Parathyroid adenoma (tissue), 2 donors: ENCODE data around the gene PLEK.

Source experiments
- H2AFZ ChIP-seq: fragments of 300-600 bp; sonication (generic); one replicate; pipeline ENCODE4 v1.7.0; 2017; ENCODE audit warnings: antibody characterized with exemption, mild to moderate bottlenecking
- H3K27ac ChIP-seq: fragments of 300-600 bp; sonication (generic); one replicate; pipeline ENCODE4 v1.7.0; 2017
- H3K27me3 ChIP-seq: fragments of 300-600 bp; sonication (generic); one replicate; pipeline ENCODE4 v1.7.0; 2017; ENCODE audit warnings: low read length; ENCODE audit not compliant: control insufficient read depth, insufficient read depth
- H3K36me3 ChIP-seq: fragments of 300-600 bp; sonication (generic); one replicate; pipeline ENCODE4 v1.7.0; 2017; ENCODE audit warnings: low read length; ENCODE audit not compliant: control insufficient read depth, insufficient read depth
- H3K4me1 ChIP-seq: fragments of 300-600 bp; sonication (generic); one replicate; pipeline ENCODE4 v1.7.0; 2017; ENCODE audit warnings: control low read depth
- H3K4me2 ChIP-seq: fragments of 300-600 bp; sonication (generic); one replicate; pipeline ENCODE4 v1.7.0; 2017; ENCODE audit warnings: low read length
- H3K4me3 ChIP-seq: fragments of 300-600 bp; sonication (generic); one replicate; pipeline ENCODE4 v1.7.0; 2017; ENCODE audit warnings: low read depth, low read length
- H3K79me2 ChIP-seq: fragments of 300-600 bp; sonication (generic); one replicate; pipeline ENCODE4 v1.7.0; 2017; ENCODE audit warnings: control low read depth
- H3K9ac ChIP-seq: fragments of 300-600 bp; sonication (generic); one replicate; pipeline ENCODE4 v1.7.0; 2017; ENCODE audit warnings: mild to moderate bottlenecking
- H3K9me3 ChIP-seq: fragments of 300-600 bp; sonication (generic); one replicate; pipeline ENCODE4 v1.7.0; 2017; ENCODE audit warnings: low read length; ENCODE audit not compliant: control insufficient read depth
- TF ChIP-seq, protein P1 (sequence below): fragments of 300-600 bp; sonication (generic); IDR thresholded peaks from one replicate; pipeline ENCODE4 v1.7.0; 2017; ENCODE audit warnings: antibody characterized with exemption, mild to moderate bottlenecking
- donor health status: primary hyperparathyroidism.

The PLEK gene, protein sequence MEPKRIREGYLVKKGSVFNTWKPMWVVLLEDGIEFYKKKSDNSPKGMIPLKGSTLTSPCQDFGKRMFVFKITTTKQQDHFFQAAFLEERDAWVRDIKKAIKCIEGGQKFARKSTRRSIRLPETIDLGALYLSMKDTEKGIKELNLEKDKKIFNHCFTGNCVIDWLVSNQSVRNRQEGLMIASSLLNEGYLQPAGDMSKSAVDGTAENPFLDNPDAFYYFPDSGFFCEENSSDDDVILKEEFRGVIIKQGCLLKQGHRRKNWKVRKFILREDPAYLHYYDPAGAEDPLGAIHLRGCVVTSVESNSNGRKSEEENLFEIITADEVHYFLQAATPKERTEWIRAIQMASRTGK

DNA sequence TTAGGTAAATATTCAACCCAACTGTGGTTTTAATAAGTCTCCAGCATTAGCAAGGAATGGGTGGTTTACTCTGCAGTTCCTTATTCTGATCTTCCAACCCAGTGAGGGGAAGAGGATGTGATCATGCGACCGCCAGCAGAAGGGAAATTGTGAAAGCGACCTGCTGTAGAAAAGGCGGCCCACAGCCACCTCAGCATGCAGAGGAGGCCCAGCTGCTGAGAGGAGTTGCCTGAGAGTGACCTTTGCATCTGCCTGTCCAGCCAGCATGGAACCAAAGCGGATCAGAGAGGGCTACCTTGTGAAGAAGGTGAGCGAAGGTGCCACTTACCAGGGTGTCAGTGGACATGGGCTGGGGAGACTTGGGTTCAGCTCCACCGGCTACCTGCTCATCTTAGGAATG is at the start of gene PLEK:
Gene PLEK, plus strand, starts transcription at position 196 of the 400 bp plus-strand sequence. Its CDS starts 70 bp downstream, at position 266.
- no peak within 1 kb of the TSS for H3K27ac ChIP-seq
- H3K27me3 ChIP-seq, result no peaks in the 10 kb centered on the region

DNA sequence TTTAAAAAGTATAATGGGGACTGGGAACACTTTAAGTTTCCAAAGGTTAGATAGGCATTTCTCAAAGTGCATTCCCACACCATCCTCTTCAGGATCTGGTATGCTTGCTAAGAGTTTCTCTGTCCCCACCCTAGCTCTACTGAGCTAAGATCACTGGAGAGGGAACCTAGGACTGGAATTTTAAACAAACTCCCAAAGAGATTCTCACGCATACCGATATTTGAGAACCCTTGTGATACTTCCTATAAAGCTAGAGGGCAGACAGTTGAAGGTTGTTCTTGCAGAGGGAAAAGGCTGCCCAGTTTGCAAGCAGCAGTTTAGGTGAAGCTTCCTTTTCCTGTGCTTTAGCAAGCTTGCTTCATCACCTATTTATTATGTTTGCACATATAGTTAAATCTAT is 49.0 kb upstream of the PLEK start:
- TF ChIP-seq, protein P1, sequence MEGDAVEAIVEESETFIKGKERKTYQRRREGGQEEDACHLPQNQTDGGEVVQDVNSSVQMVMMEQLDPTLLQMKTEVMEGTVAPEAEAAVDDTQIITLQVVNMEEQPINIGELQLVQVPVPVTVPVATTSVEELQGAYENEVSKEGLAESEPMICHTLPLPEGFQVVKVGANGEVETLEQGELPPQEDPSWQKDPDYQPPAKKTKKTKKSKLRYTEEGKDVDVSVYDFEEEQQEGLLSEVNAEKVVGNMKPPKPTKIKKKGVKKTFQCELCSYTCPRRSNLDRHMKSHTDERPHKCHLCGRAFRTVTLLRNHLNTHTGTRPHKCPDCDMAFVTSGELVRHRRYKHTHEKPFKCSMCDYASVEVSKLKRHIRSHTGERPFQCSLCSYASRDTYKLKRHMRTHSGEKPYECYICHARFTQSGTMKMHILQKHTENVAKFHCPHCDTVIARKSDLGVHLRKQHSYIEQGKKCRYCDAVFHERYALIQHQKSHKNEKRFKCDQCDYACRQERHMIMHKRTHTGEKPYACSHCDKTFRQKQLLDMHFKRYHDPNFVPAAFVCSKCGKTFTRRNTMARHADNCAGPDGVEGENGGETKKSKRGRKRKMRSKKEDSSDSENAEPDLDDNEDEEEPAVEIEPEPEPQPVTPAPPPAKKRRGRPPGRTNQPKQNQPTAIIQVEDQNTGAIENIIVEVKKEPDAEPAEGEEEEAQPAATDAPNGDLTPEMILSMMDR, result no peak
- no peak overlapping the region for H3K9ac ChIP-seq
- no peaks in the 10 kb centered on the region for H3K4me1 ChIP-seq
- H3K27me3 ChIP-seq, result no peaks in the 10 kb centered on the region
- H3K4me3 ChIP-seq, result no peak overlapping the region
- no peak overlapping the region for H3K27ac ChIP-seq
- H3K9me3 ChIP-seq, result no peaks in the 10 kb centered on the region
- no peak overlapping the region for H2AFZ ChIP-seq
- H3K79me2 ChIP-seq, result peaks cover 2% of the 10 kb centered on the region
- no peak overlapping the region for H3K4me2 ChIP-seq
- no peaks in the 10 kb centered on the region for H3K36me3 ChIP-seq

More for the DNA sequence above, at the start of gene PLEK:
- Histone ChIP-seq H3K36me3 (no peaks in the 10 kb centered on the region), H3K79me2 (no peaks in the 10 kb centered on the region), H3K4me3 (no peak within 1 kb of the TSS), H2AFZ (no peak within 1 kb of the TSS), H3K4me1 (no peaks in the 10 kb centered on the region), H3K9ac (no peak within 1 kb of the TSS), H3K9me3 (no peaks in the 10 kb centered on the region), H3K4me2 (no peak within 1 kb of the TSS)
- TF ChIP-seq, protein P1, result no peak

DNA sequence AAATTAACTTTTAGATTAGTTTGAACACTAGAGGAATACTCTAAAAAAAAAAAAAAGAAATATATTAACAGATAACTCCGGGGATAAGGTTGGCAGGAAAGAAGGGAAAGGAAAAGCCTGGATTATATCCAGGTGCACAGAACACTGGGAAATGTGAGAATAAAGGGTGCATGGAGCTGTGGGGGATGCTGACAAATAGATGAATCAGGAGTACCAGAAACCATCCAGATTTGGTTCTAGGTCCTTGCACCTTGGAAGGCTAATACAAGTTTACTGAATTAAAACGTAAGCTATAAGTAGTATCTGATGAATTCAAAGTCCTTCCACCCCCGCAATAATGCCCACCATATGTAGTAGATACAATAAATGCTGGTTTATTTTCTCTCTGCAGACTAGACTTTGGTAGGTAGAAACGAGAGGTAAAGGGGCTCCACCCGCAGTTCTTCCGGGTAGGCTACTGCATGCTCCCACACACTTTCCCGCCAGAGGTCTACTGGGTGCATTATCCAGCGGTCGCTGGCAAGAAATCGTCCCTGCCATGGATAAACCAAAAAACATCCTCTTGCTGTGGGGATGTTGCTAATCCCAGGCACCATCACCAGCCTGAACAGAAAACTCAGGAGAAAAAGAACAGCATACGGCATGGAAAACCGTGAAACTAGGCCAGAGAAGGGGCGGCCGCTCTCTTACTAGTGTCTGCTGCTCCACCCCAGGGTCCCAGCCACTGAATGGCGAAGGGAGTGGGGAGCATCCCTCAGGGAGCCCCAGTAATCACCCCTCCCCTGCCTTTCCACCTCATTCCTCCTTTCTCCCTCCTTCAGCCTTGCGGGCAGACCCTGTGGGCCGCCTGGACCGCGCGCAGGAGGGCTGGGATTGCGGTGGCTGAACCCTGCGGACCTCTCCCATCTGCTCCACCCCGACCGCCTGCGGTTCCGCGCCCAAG is 46.8 kb upstream of the PLEK start:
- Histone ChIP-seq H3K9me3 (no peaks in the 10 kb centered on the region), H3K36me3 (no peaks in the 10 kb centered on the region), H3K79me2 (peaks cover 2% of the 10 kb centered on the region), H3K27ac (peak overlapping the region; percentile 84), H3K4me3 (peak overlapping the region; percentile 68), H3K4me1 (no peaks in the 10 kb centered on the region), H3K9ac (peak overlapping the region; percentile 79), H2AFZ (peak overlapping the region; percentile 97), H3K27me3 (no peaks in the 10 kb centered on the region), H3K4me2 (peak overlapping the region; percentile 79)
- TF ChIP-seq, protein P1, result no peak

DNA sequence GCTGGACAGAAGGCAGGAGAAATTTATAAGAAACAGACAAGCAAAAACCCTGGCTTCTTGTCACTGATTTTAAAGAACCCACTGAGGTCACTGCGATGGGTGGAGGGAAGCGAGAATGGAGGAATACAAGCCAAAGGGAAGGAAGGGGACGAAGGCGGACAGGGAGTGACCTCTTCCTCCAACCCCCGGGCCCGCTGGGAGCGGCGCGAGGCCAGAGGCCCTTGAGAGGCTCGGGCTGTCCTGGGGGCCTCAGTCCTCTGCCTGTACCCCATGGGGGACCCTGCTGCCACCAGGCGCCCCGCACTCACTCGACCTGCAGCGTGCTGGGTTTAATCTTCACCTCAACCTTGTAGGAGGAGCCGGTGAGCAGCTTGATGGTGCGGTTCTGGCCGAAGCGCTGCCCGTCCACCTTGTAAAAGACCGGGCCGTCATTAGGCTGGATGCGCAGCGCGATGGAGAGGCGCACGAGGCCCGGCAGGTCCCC is 46.1 kb upstream of the PLEK start:
- Histone ChIP-seq H3K9me3 (no peaks in the 10 kb centered on the region), H3K79me2 (peaks cover 2% of the 10 kb centered on the region), H3K4me3 (peak overlapping the region; percentile 68), H2AFZ (peak overlapping the region; percentile 97), H3K4me2 (peak overlapping the region; percentile 79), H3K4me1 (no peaks in the 10 kb centered on the region), H3K9ac (peak overlapping the region; percentile 79), H3K27me3 (no peaks in the 10 kb centered on the region), H3K27ac (peak overlapping the region; percentile 84), H3K36me3 (no peaks in the 10 kb centered on the region)
- TF ChIP-seq, protein P1, result no peak
